Activated CD8-positive, alpha-beta T cell treated with anti-CD3 and anti-CD28 coated beads, Interleukin-2, amount 10 ng/mL, durations not matched to agents 7 days and 5 days (primary cell): Measurements from ENCODE around the gene TSPAN11. TPM values are rescaled to one million over a fixed set of nuclear protein-coding genes. Genes with fewer than 3 reads are reported as not detected.

Experiments
- ATAC-seq: fragments of 150-1000 bp; cut with Tn5 transposase; one replicate; pipeline ENCODE4 v1.10.0; 2021; ENCODE audit warnings: moderate library complexity
- CTCF ChIA-PET: fragments of 350-600 bp; sonication (Branson Sonifier 250); formaldehyde crosslinking; loops from one replicate; lab custom pipeline; 2021; ENCODE audit warnings: antibody characterized with exemption; lab: Charles Lee
- POLR2A ChIA-PET: fragments of 350-600 bp; sonication (Branson Sonifier 250); formaldehyde crosslinking; loops from one replicate; lab custom pipeline; 2021; ENCODE audit warnings: antibody characterized with exemption; lab: Charles Lee
- DNase-seq: peaks from one replicate; pipeline ENCODE4 v3.0.0-alpha.2; 2020
- H3K27ac Mint-ChIP-seq: one replicate; pipeline ENCODE4 v1.8.0; 2021; ENCODE audit warnings: mild to moderate bottlenecking, mixed read lengths
- H3K27me3 Mint-ChIP-seq: one replicate; pipeline ENCODE4 v1.8.0; 2021; ENCODE audit warnings: low read depth, mixed read lengths
- H3K36me3 Mint-ChIP-seq: one replicate; pipeline ENCODE4 v1.8.0; 2021; ENCODE audit warnings: low read depth, mixed read lengths
- H3K4me1 Mint-ChIP-seq: one replicate; pipeline ENCODE4 v1.8.0; 2021; ENCODE audit warnings: low read depth, mixed read lengths
- H3K4me3 Mint-ChIP-seq: one replicate; pipeline ENCODE4 v1.8.0; 2021; ENCODE audit warnings: mild to moderate bottlenecking, mixed read lengths
- H3K9me3 Mint-ChIP-seq: one replicate; pipeline ENCODE4 v1.8.0; 2022; ENCODE audit warnings: mixed read lengths; ENCODE audit not compliant: insufficient read depth
- total RNA-seq, 2 experiments: library from RNA; stranded (reverse); gene quantifications; one replicate each; pipeline ENCODE4 v1.2.3, GENCODE V29; 2021

The TSPAN11 gene
- total RNA-seq, 2 experiments from 2014 or later = not detected

- no peaks in the 10 kb centered on the region for H3K36me3 Mint-ChIP-seq
- ChIA-PET CTCF (interaction anchor here (2.2 to 5.2 kb wide), 2 partner anchors 138 to 143 kb away, joined by 9 to 30 read pairs; no protein-coding TSS in a partner anchor), POLR2A (no interaction called here)
- no peak overlapping the region for H3K27ac Mint-ChIP-seq
- H3K4me3 Mint-ChIP-seq = no peak overlapping the region
- no peaks in the 10 kb centered on the region for H3K27me3 Mint-ChIP-seq
- H3K4me1 Mint-ChIP-seq = peaks cover 5% of the 10 kb centered on the region
- no peaks in the 10 kb centered on the region for H3K9me3 Mint-ChIP-seq
- ATAC-seq (no peak), DNase-seq (no peak)
Measured at GRCh38 chr12:30990316-30990715, 63.8 kb downstream of the TSPAN11 start.

- H3K27ac Mint-ChIP-seq = no peak overlapping the region
- DNase-seq (no peak), ATAC-seq (no peak)
- ChIA-PET CTCF (interaction anchor here (2.2 to 5.2 kb wide), 2 partner anchors 139 to 143 kb away, joined by 9 to 30 read pairs; no protein-coding TSS in a partner anchor), POLR2A (no interaction called here)
- H3K4me1 Mint-ChIP-seq = peaks cover 5% of the 10 kb centered on the region
- no peaks in the 10 kb centered on the region for H3K27me3 Mint-ChIP-seq
- H3K4me3 Mint-ChIP-seq = no peak overlapping the region
- no peaks in the 10 kb centered on the region for H3K36me3 Mint-ChIP-seq
- no peaks in the 10 kb centered on the region for H3K9me3 Mint-ChIP-seq
Measured at GRCh38 chr12:30990776-30991175, 64.2 kb downstream of the TSPAN11 start.

GRCh38 chr12:30991466-30991865 lies 64.9 kb downstream of the TSPAN11 start:
- no peaks in the 10 kb centered on the region for H3K27me3 Mint-ChIP-seq
- DNase-seq (no peak), ATAC-seq (no peak)
- H3K36me3 Mint-ChIP-seq = no peaks in the 10 kb centered on the region
- no peak overlapping the region for H3K27ac Mint-ChIP-seq
- POLR2A ChIA-PET = no interaction called here
- CTCF ChIA-PET = interaction anchor here (5.2 kb wide), 1 partner anchor 144 kb away, joined by 30 read pairs; no protein-coding TSS in a partner anchor
- no peaks in the 10 kb centered on the region for H3K9me3 Mint-ChIP-seq
- H3K4me1 Mint-ChIP-seq = peaks cover 5% of the 10 kb centered on the region
- no peak overlapping the region for H3K4me3 Mint-ChIP-seq

- POLR2A ChIA-PET = no interaction called here
Measured at GRCh38 chr12:30992381-30992780, 65.8 kb downstream of the TSPAN11 start.

GRCh38 chr12:30993766-30994165 lies 67.2 kb downstream of the TSPAN11 start:
- ATAC-seq = no peak
- Mint-ChIP-seq H3K4me1 (peaks cover 5% of the 10 kb centered on the region), H3K4me3 (no peak overlapping the region), H3K9me3 (no peaks in the 10 kb centered on the region), H3K36me3 (no peaks in the 10 kb centered on the region), H3K27me3 (no peaks in the 10 kb centered on the region), H3K27ac (no peak overlapping the region)
- POLR2A ChIA-PET = no interaction called here
- no peak for DNase-seq
- CTCF ChIA-PET = no interaction called here

More at GRCh38 chr12:30992381-30992780, 65.8 kb downstream of the TSPAN11 start:
- Mint-ChIP-seq H3K27me3 (no peaks in the 10 kb centered on the region), H3K4me3 (no peak overlapping the region), H3K9me3 (no peaks in the 10 kb centered on the region), H3K27ac (no peak overlapping the region), H3K4me1 (peaks cover 5% of the 10 kb centered on the region), H3K36me3 (no peaks in the 10 kb centered on the region)
- ATAC-seq = no peak
- no peak for DNase-seq
- CTCF ChIA-PET = interaction anchor here (5.2 kb wide), 1 partner anchor 145 kb away, joined by 30 read pairs; no protein-coding TSS in a partner anchor

GRCh38 chr12:30994274-30994673 lies 67.7 kb downstream of the TSPAN11 start:
- no peak for ATAC-seq
- POLR2A ChIA-PET = no interaction called here
- CTCF ChIA-PET = no interaction called here
- Mint-ChIP-seq H3K4me1 (peaks cover 4% of the 10 kb centered on the region), H3K9me3 (no peaks in the 10 kb centered on the region), H3K36me3 (no peaks in the 10 kb centered on the region), H3K27me3 (no peaks in the 10 kb centered on the region), H3K27ac (no peak overlapping the region), H3K4me3 (no peak overlapping the region)
- no peak for DNase-seq

DNA sequence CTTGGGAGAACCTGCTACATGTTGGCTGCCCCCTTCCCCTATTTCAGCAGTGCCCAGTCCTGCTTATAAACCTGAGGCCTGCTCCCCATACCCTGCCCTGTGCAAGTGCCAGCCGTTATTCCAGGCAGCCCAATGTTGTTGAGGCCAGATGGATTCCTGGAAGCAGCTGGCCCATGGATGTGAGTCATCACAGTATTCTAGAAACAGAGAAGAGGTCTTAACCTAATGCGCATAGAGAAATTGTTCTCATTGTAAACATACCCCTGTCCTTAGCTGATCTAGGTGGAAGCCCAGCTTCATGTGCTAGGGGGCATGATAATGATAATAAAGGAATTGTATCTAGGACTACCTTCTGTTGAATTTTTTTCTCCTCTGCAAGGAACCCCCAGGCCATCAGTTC lies 69.7 kb downstream of the TSPAN11 start:
- Mint-ChIP-seq H3K4me1 (no peaks in the 10 kb centered on the region), H3K27me3 (no peaks in the 10 kb centered on the region), H3K27ac (no peak overlapping the region), H3K9me3 (no peaks in the 10 kb centered on the region), H3K4me3 (no peak overlapping the region), H3K36me3 (no peaks in the 10 kb centered on the region)
- ChIA-PET POLR2A (interaction anchor here (0.6 kb wide), 1 partner anchor 872 kb away, joined by 3 read pairs; no protein-coding TSS in a partner anchor), CTCF (no interaction called here)
- DNase-seq (no peak), ATAC-seq (no peak)

DNA sequence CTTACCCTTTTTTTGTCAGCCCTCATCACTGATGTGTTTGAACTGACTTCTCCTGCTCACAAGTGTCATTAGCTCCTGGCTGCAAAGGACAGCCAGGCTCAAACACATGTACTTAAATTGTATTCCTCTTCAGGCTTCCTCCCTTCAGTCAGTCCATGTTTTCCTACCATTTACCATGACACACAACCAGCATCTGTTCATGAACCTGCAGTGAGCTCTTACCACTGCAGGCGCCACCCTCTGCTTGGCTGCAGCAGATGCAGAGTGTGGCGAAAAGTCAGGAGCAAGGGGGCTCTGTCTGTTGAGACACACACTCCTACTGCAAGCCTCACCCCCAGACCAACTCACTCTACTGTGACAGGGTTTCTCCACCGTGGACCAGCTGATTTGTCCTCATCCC lies 70.2 kb downstream of the TSPAN11 start:
- Mint-ChIP-seq H3K4me1 (no peaks in the 10 kb centered on the region), H3K27ac (no peak overlapping the region), H3K4me3 (no peak overlapping the region), H3K27me3 (no peaks in the 10 kb centered on the region), H3K9me3 (no peaks in the 10 kb centered on the region), H3K36me3 (no peaks in the 10 kb centered on the region)
- ATAC-seq (no peak), DNase-seq (no peak)
- ChIA-PET POLR2A (no interaction called here), CTCF (no interaction called here)

DNA sequence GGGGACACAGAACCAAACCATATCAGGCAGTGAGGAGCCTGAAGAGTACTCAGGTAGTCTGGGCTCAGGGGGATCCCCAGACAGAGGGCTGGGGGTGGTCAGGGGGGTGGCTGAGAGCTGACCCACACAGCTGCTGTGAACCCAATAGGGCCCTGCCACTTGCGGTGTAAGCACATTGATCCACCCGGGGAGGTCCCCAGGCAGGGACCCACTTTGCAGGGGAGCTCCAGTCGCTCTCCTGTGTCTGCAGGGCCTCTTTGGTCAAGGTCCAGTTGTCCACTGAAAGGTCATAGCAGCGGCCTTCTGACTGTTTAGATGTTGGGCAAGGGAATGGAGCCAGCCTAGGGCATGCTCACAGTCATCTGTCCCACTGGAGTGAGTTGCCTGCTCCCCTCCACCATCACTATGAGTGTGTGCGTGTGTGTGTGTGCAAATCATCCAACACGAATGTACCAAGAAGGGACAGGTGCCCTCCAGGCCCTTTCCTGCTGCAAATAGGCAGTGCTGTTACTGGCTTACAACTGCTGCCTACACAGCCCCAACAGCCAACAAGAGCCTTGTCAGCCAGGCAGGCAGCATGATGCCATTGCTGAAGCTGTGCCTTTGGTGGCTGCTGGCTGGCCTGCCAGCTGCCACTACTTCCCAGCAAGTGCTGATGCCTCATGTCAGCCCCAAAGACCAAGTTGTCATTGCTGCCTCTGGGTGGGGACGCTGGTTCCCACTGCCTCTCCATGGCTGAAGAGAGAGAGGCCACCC lies 71.3 kb downstream of the TSPAN11 start:
- H3K9me3 Mint-ChIP-seq = no peaks in the 10 kb centered on the region
- no peaks in the 10 kb centered on the region for H3K4me1 Mint-ChIP-seq
- no peak overlapping the region for H3K27ac Mint-ChIP-seq
- ChIA-PET POLR2A (interaction anchor here (0.7 kb wide), 1 partner anchor 67 kb away, joined by 3 read pairs; no protein-coding TSS in a partner anchor), CTCF (no interaction called here)
- ATAC-seq (no peak), DNase-seq (no peak)
- no peaks in the 10 kb centered on the region for H3K36me3 Mint-ChIP-seq
- no peak overlapping the region for H3K4me3 Mint-ChIP-seq
- H3K27me3 Mint-ChIP-seq = no peaks in the 10 kb centered on the region

GRCh38 chr12:30999011-30999410 lies 72.5 kb downstream of the TSPAN11 start:
- CTCF ChIA-PET = no interaction called here
- no peaks in the 10 kb centered on the region for H3K27me3 Mint-ChIP-seq
- H3K27ac Mint-ChIP-seq = no peak overlapping the region
- no peak overlapping the region for H3K4me3 Mint-ChIP-seq
- no peaks in the 10 kb centered on the region for H3K9me3 Mint-ChIP-seq
- H3K36me3 Mint-ChIP-seq = no peaks in the 10 kb centered on the region
- H3K4me1 Mint-ChIP-seq = no peaks in the 10 kb centered on the region
- ATAC-seq (no peak), DNase-seq (no peak)
- POLR2A ChIA-PET = interaction anchor here (1.1 kb wide), 1 partner anchor 9 kb away, joined by 3 read pairs; no protein-coding TSS in a partner anchor

DNA sequence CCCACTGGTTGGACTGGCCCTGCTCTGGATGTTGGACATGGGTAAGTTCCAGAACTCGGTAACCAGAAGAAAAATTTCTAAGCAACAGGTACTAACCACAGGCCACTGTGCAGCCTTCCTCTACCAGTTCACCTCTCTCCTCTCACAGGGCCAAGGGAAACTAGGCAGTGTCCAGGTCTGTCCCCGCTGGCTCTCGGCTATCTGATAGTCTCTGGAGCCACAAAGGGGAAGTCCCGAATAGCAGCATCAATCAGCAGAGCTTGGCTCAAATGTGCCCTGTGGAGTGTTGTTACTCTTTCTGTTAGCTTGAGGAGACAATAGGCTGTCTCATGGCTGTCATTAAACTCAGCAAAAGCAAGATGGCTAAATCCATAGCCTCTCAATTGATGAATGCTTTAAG lies 73.2 kb downstream of the TSPAN11 start:
- CTCF ChIA-PET = interaction anchor here (1.1 kb wide), 1 partner anchor 152 kb away, joined by 3 read pairs; no protein-coding TSS in a partner anchor
- no peaks in the 10 kb centered on the region for H3K27me3 Mint-ChIP-seq
- no peak for ATAC-seq
- no peak overlapping the region for H3K27ac Mint-ChIP-seq
- H3K4me1 Mint-ChIP-seq = no peaks in the 10 kb centered on the region
- H3K4me3 Mint-ChIP-seq = no peak overlapping the region
- POLR2A ChIA-PET = interaction anchor here (1.1 kb wide), 1 partner anchor 8 kb away, joined by 3 read pairs; no protein-coding TSS in a partner anchor
- DNase-seq = no peak
- H3K36me3 Mint-ChIP-seq = no peaks in the 10 kb centered on the region
- no peaks in the 10 kb centered on the region for H3K9me3 Mint-ChIP-seq

DNA sequence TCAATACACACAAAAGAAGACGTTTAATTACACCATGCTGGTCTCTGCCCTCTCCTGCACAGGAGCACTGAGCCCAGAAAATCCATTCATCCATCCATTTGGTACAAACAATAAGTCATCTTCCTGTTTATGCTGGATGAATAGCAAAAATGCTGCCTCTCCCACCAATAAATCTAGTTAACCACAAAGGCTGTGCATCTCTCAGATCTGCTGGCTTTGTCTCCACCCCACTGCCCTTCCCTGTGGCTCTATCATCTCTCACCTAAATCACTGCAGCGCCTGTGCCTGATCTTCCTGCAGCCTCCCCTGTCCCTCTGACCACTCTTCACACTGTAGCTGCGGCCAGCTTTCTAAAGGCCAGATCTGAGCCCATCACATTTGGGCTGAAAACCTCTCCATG lies 74.2 kb downstream of the TSPAN11 start:
- DNase-seq = no peak
- no peaks in the 10 kb centered on the region for H3K9me3 Mint-ChIP-seq
- no peak overlapping the region for H3K27ac Mint-ChIP-seq
- no peak for ATAC-seq
- no peak overlapping the region for H3K4me3 Mint-ChIP-seq
- no peaks in the 10 kb centered on the region for H3K27me3 Mint-ChIP-seq
- POLR2A ChIA-PET = no interaction called here
- H3K4me1 Mint-ChIP-seq = no peaks in the 10 kb centered on the region
- H3K36me3 Mint-ChIP-seq = no peaks in the 10 kb centered on the region
- CTCF ChIA-PET = no interaction called here
